WTC11 (cell line): Measurements from ENCODE around the gene PCDHGA8.
"Not testable (repeated sequence)": the region's sequence is repeated elsewhere in the genome, so short reads cannot be mapped to it uniquely, and the experiment has no call there.

Experiments used
- ATF3 ChIP-seq: sonication (generic); formaldehyde crosslinking; conservative IDR thresholded peaks from 2 replicates; pipeline ENCODE4 v1.8.1; 2022; ENCODE audit warnings: mild to moderate bottlenecking, missing genetic modification reagents
- CREM ChIP-seq: sonication (generic); formaldehyde crosslinking; IDR thresholded peaks from 2 replicates; pipeline ENCODE4 v1.8.1; 2022; ENCODE audit warnings: mild to moderate bottlenecking, missing genetic modification reagents, moderate library complexity
- CTCF ChIP-seq: fragments of 200-600 bp; IDR thresholded peaks from 2 replicates; pipeline ENCODE4 v1.8.0; 2022; ENCODE audit warnings: antibody characterized with exemption
- FOXP4 ChIP-seq: sonication (generic); formaldehyde crosslinking; IDR thresholded peaks from 2 replicates; pipeline ENCODE4 v1.8.0; 2022; ENCODE audit warnings: mild to moderate bottlenecking, missing genetic modification reagents
- MAX ChIP-seq: sonication (generic); formaldehyde crosslinking; IDR thresholded peaks from 2 replicates; pipeline ENCODE4 v1.8.0; 2022; ENCODE audit warnings: mild to moderate bottlenecking, missing genetic modification reagents
- MYBL2 ChIP-seq: sonication (generic); formaldehyde crosslinking; IDR thresholded peaks from 2 replicates; pipeline ENCODE4 v1.8.1; 2023; ENCODE audit warnings: mild to moderate bottlenecking, moderate library complexity, missing genetic modification reagents
- NR3C1 ChIP-seq: sonication (generic); formaldehyde crosslinking; conservative IDR thresholded peaks from 2 replicates; pipeline ENCODE4 v1.8.1; 2023; ENCODE audit warnings: low read depth, mild to moderate bottlenecking, missing genetic modification reagents
- PRDM15 ChIP-seq: sonication (generic); formaldehyde crosslinking; IDR thresholded peaks from 2 replicates; pipeline ENCODE4 v1.8.0; 2022; ENCODE audit warnings: missing genetic modification reagents
- TP53 ChIP-seq: sonication (generic); formaldehyde crosslinking; IDR thresholded peaks from 2 replicates; pipeline ENCODE4 v1.8.1; 2023; ENCODE audit warnings: mild to moderate bottlenecking, missing genetic modification reagents
- ZNF232 ChIP-seq: sonication (generic); formaldehyde crosslinking; IDR thresholded peaks from 2 replicates; pipeline ENCODE4 v1.8.0; 2022; ENCODE audit warnings: mild to moderate bottlenecking, missing genetic modification reagents
- ZNF263 ChIP-seq: sonication (generic); formaldehyde crosslinking; IDR thresholded peaks from 2 replicates; pipeline ENCODE4 v1.8.1; 2022; ENCODE audit warnings: low read depth, mild to moderate bottlenecking, moderate library complexity, missing genetic modification reagents
- ZNF423 ChIP-seq: fragments of 250-450 bp; sonication (Bioruptor Pico); IDR thresholded peaks from 2 replicates; pipeline ENCODE4 v2.1.2; 2022; ENCODE audit warnings: mild to moderate bottlenecking, moderate library complexity

- not testable (repeated sequence) for TF ChIP-seq CTCF; ZNF232; FOXP4 (CRISPR knock-in tag); NR3C1 (CRISPR knock-in tag); MYBL2; TP53 (CRISPR knock-in tag); PRDM15 (CRISPR knock-in tag); ZNF423 (CRISPR knock-in tag); ATF3 (CRISPR knock-in tag); ZNF263 (CRISPR knock-in tag); CREM; MAX (CRISPR knock-in tag)
Observed at GRCh38 chr5:141346017-141346416, 46.4 kb upstream of the PCDHGA8 start.
